HG02623 (cell line): Measurements from ENCODE around the gene AQP2.

Experiments used
- ATAC-seq: cut with Tn5 transposase; IDR thresholded peaks from one replicate; pipeline ENCODE4 v1.9.1; 2021; ENCODE audit warnings: moderate library complexity; ENCODE audit not compliant: unreplicated experiment

The AQP2 gene

GRCh38 chr12:49939707-49940106, 10.8 kb upstream of the AQP2 start:
- no peak for ATAC-seq

- ATAC-seq = no peak
Measured at GRCh38 chr12:49941556-49942511, 8.7 kb upstream of the AQP2 start.

DNA sequence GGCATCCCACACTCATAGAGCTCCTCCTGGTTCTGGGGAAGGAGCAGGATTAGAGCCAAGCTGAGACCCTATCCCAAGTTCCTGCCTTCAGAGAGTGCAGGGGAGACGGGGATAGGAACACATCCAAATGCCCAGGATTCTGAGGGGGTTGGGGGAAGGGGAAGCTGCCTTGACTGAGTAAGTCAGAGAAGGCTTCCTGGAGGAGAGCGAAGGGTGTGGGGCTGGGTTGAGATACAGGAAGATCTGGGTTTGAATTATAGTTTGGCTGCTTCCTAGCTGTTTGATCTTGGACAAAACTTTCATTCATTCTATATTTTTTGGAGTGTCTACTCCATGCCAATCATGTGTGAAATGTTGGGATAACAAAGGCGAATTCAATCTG, 8.0 kb upstream of the AQP2 start:
- no peak for ATAC-seq

- ATAC-seq = no peak
Measured at GRCh38 chr12:49942921-49943624, 7.5 kb upstream of the AQP2 start.

DNA sequence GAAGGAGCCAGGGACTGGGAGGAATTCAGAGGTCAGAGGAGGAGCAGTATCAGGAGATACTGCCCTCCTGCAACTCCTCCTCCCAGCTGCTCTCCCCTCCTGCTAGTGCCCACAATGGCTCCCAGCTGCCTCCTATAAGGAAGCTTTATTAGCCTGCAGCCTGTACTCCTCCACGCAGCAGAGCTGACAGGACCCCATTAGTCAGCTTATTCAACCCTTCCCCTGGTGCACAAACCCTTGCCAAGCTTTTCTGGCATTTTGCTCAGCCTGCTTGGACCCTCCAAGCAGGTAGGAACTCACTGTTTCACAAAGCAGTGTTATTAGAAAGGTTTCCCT, 6.9 kb upstream of the AQP2 start:
- no peak for ATAC-seq

DNA sequence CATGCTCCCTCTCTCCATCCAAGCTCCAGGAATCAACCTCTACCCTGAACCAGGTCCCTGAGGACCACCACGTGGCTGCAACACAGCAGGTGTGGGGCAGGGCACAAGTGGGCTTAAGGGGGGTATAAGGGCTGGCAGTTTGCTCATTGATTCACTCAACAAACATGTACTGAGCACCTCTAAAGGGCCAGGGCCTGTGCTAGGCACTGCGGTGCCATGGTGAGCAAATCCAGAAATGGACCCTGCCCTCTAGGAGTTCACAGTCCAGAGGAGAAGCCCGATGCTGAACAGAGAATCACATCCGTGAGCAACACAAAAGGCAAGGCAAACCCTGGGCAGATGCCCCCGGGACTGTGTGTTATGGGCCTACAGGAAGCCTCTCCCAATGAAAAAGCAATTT, 6.5 kb upstream of the AQP2 start:
- no peak for ATAC-seq

DNA sequence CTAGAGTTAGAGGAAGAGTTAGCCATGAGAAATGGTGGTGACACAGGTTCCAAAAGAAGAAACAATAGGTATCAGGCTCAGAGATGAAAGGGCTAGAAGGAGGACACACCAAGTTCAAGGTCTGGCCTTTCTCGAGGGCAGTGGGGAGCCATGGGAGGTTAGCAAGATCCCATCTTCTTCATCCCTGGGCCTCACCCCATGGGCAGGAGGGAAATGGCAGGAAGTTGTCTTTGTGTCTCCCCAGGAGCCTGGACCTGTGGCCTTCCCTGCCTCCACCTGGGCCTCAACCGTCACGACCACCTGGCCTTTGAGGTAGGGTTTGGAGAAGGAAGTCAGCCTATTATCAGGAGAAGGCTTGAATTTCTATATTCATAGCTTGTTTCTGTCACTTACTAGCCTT, 5.8 kb upstream of the AQP2 start:
- ATAC-seq = no peak

DNA sequence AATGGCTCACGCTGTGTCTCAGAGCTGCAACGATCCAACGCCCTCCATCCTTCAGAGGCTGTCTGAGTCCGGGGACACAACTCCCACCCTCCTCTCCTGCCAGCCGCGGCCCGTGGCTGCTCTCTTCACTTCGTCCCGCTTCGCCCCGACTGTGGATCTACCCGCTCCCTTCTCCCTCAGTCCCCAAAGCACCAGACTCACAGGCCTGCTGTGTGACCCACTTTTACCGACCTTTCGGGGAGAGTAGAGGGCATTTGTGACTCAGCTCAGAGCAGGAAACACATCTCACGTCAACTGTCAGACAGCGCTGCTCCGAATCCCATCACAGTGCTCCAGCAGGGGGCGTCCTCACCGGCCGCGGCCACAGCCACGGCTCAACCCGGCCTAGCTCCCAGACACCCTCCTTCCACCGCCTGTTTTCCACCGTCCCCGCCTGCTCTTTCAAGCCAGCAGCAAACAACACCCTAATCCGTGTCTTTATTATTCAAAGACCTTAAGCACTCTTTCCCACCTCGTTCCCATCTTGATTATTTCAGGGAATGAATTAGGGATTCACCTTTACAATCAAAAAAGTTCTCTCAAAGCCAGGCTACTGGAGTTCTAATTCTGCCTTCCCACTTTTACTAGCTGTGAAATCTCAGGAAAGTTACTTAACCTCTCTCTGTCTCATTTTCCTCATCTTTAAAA, 5.0 kb upstream of the AQP2 start:
- no peak for ATAC-seq

DNA sequence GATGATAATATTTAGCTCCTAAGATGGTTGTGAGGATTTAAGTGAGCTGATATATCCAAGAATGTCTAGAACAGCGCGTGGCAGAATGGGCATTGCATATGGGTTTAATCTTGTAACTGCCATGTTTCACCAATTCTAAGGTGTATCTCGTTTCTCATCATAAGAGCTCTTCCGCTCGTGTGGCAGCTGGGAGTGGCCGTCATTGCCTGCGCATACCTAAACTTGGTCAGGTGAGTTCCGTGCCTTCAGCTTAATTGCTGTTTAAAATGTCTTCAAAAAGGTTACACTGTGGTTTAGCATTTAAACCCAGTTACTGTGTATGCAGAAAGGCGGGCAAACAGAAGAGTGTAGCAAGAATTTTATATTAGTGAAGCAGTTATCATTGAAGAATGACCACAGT, 4.5 kb upstream of the AQP2 start:
- no peak for ATAC-seq

GRCh38 chr12:49946497-49946896, 4.0 kb upstream of the AQP2 start:
- ATAC-seq = no peak

DNA sequence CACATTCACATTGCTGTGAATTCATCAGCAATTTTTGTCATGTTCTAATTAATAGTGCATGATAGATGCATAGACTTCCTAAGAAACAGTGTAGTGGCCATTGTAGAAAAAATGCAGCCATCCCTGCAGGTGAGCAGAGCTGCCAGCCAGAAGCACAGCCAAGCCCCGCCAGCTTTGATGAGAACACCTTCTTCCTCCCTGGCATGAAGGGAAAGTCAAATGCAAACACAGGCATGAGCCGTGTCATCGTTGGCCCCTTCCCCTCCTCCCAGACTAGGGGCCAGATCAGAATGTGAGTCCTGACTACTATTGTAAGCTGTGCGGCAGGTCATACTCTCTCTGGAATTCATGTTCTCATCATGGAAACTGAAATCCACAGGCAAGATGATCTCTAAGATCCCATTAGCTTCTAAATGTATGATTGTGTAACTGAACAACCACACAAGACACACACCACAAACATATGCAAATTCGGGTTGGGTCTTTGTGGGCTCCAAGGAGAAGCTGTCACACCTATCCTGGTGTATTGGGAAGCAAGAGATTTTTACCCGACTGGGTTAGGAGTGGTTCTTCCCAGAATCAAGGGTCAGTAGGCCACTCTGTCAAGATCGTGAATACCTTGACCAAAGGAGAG, 2.8 kb upstream of the AQP2 start:
- no peak for ATAC-seq

GRCh38 chr12:49948866-49949845, 1.4 kb upstream of the AQP2 start:
- ATAC-seq = no peak

DNA sequence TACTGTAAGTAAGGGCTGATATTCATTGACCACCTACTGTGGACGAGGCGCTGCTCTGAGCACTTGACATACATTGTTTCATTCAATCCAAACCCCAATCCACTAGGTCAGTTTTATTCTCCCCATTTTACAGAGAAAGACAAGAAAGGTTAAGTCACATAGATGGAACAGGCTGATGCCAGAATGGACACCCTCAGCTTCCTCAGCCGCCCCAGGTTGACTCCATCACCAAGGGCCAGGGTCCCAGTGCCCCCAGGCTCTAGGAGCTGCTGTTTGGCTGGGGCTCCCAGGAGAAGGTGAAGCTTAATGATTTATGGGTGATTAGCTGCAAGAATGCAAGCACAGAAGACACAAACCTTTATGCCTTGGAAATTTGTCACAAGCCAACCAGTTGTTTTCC, 671 bp upstream of the AQP2 start:
- ATAC-seq = no peak

GRCh38 chr12:49951411-49952240, 1.1 kb downstream of the AQP2 start:
- no peak for ATAC-seq

- ATAC-seq = no peak
Measured at GRCh38 chr12:49952391-49953055, 2.0 kb downstream of the AQP2 start.

GRCh38 chr12:49953151-49953550, 2.6 kb downstream of the AQP2 start:
- ATAC-seq = no peak

- ATAC-seq = no peak
Measured at GRCh38 chr12:49953961-49954846, 3.7 kb downstream of the AQP2 start.
